Measurements from ENCODE around the gene ZMYND19.

- TF ChIP-seq POLR2A (IDR thresholded peaks at IDR 0.05): peak in 2 of 3 donors; percentile 44 to 50
- no peak for TF ChIP-seq CTCF (IDR thresholded peaks at IDR 0.05)
Measured at GRCh38 chr9:137550231-137550621, 40.1 kb downstream of the ZMYND19 start, which contains the start of gene PNPLA7.
